NOMO-1 treated with DMSO at 0.1 percent for 48 hours (cell line): Measurements from ENCODE around the gene BGLAP.
A peak's percentile ranks its signal among the peaks of the same experiment; 100 is the strongest.

Experiments
- DNase-seq: peaks from one replicate; lab custom pipeline; 2025; ENCODE audit not compliant: unreplicated experiment; lab: John Stamatoyannopoulos, UW

The BGLAP gene

DNA sequence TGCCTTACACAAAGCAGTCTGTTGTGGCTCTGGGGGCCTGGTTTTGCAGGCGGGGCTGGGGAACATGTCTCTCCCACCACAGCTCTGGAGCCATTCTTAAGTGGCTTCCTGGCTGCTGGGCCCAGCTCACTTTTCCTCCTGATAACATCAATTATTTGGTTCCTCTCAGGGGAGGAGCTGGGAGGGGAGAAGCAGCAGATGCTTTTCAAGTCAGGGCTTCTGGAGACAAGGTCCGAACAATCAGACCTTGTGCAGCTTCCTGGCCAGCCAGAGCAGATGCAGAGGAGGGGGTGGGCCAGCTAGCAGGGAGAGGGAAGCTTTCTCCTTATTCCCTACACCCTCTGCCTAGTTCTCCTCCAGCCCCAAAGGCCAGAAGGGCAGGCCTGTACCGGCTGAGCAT lies 9.5 kb downstream of the BGLAP start:
- no peak for DNase-seq

DNA sequence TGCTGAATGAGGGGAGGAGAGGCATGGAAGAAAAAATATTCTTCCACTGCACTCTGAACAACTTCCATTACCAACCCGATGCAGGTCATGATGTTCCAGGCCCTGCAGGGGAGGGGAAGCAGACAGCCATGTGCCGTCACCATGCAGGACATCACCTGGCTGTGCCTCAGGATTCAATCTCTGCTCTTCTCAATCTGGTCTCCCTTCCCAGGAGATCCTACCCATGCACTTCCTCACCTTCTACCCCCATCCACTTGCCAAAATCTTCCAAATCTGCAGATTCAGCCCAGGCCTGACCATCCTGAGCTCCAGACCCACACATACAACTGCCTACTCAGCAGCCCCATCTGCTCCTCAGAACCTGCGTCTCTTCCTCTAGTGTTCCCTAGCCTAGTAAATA lies 11.7 kb downstream of the BGLAP start:
- DNase-seq = no peak

DNA sequence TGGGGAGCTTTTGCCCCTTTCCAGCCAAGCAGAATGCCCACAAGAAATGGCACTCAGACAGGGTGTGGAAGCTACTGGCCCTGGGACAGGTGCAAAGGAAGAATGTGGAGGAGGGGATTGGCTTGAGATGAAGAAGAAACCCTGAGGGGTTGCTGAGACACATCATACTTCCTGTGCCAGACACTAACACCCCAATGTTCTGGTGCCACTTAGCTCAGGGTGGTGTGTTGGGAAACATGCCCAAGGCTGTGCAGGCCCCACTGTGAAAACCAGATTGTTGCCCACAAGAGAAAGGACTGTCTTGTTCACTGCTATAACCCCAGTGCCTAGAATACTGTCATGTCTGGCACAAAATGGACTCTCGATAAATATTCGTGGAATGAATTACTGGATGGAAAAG lies 15.7 kb downstream of the BGLAP start:
- no peak for DNase-seq

DNA sequence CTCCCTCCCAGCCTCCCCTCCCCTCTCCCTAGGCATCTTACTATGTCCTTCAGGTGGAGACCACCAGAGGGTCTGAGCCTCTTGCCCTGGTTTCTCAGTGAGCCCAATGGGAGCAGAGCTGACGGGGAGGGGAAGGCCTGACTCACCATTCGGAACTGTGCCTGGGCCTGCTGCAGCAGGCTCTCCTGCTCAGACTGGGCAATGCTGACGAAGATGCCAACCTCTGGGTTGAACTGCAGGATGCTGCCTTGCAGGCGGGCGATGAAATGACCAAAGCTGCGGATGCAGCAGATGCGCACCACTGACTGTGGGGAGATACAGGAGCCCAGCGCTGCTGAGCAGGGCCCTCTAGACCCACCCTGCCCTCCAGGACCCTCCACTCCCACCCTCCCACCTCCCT lies 16.9 kb downstream of the BGLAP start:
- DNase-seq = no peak

DNA sequence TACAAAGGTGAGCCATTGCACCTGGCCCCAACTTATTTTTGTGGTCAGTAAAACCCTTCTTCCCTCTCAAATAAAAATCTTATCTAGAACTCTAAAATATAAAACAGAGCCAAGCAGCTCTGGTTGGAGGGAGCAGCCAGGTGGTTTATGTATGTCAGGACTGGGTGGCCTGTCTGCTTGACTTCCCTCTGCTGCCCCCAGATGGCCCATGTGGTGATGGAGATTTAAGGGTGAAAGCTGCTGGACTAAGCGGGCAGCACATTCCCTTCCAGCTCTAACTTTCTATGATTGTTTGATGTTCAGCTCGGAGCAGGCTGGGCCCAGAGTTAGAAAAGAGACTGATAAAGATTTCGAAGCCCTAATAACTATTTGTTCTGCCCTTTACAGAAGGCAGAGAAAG lies 17.8 kb downstream of the BGLAP start:
- no peak for DNase-seq

DNA sequence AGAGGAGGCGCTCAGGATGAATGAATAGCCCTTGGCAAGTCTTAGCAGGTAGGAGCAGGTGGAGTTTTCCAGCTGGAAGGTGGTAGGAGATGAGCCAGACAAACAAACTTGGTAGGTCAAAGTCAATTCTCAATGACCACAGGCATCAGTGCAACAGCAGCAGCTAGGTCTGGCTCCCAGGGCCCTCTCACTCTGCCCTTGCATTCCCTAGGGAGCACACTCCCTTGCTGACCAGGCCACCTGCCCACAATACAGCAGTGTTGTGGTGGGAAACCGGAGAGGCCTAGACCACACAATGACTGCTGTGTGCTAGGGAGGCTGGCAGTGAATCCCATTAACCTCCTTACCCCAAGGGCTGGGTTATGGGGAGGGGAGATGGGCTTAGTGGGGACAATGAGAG lies 18.9 kb downstream of the BGLAP start:
- DNase-seq = no peak

DNA sequence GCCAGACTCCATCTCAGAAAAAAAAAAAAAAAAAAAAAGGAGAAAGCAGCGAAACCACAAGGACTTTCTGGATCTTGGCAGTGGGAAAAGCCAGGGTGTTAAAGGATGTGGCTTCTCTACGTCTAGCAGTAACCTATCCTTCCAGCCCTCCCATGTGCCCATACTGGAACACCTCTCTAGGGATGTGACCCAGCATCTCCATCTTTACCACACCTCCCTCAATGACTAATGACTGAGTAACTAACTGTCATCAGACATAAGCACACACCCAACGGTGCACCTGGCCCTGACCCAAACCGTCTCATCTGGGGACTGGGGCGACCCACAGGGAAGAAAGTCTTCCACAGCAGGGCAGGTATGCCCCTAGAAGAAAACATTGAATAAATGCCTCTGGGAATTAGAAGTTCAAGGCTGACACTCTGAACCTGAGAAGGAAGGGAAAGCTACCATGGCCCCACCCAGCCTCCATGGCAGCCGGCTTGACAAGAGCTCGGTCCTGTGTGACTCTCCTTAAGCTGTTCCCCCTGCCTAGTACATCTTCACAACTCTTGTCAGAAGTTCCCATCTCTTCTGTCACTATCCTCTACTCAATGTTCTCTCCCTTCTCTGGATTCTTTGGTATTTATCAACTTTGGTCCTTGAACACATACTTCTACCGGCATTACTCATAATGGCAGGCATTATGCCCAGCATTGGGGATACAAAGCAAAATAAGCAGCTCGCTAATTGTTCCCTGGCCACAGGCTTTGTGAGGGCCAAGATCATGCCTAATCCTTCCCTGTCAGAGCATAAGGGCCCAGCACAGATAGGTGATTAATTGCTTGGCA lies 20.7 kb downstream of the BGLAP start:
- DNase-seq = no peak

DNA sequence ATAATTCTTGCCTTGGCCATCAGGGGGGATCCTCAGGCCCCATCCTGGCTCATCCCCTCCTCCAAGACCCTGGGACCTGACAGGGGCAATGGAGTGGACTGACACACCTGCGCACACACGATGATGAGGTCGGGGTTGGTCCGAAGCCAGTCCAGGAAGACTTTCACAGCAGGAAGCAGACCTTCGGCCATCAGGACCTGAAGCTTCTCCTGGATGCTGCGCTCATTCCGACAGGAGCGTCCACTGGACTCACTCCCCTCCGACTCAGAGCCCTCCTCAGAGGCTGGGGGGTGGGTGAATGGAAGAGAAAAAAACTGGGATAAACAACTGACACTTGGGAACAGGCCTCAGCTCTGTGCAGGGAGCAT lies 21.3 kb downstream of the BGLAP start:
- DNase-seq = no peak

DNA sequence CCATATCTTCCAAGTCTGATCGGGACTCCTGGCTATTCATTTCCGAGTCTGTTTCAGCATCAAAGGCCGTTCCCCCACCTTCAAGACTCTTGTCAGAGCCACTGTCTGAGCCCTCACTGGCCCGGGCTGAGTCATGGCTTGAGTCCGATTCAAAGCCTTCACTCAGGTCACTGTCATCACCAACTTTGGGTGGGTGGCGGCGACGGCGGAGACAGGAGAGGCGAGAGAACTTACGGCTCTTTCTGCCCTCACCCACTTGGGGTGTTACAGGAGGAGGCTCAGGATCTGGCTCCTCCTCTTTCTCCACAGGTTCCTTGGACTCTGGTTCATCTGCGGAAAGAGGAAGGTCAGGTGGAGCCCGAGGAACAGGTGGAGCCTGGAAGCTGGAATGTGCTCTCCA lies 24.1 kb downstream of the BGLAP start:
- no peak for DNase-seq

DNA sequence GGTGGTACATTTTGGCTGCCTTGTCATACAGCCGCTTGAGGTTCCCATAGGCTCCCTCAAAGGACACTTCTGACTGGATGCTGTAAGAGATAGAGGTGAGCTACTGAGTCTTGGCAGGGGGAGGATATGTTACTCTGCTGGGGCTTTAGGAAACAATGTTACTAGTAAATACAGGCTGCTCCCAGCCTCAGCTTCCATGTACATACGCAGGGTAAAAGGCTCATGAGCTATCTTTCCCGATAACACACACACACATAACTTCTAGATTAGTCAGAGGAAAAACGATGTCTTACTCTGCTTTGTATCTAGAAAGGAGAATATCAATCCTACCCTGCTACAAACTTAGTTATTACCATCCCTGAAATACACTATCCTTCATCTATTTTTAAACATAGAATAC lies 26.4 kb downstream of the BGLAP start:
- no peak for DNase-seq

DNA sequence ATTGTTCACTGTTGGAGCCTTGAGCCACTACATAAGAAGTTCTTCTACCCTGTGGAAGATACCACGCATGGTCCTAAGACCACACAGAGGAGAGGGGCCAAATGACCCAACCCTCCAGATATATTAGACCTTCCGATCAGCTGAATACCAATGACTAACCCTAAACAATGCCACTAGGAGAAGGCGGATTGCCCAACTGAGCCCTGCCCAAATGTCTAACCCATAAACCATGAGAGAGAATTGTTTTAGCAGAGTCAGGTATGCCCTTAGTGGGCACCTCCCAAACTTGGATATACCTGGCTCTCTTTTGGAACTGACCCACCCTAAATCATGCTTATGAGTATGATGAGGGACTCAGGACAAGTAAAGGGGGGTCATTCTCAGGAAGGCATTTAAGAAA lies 28.3 kb downstream of the BGLAP start:
- no peak for DNase-seq

DNA sequence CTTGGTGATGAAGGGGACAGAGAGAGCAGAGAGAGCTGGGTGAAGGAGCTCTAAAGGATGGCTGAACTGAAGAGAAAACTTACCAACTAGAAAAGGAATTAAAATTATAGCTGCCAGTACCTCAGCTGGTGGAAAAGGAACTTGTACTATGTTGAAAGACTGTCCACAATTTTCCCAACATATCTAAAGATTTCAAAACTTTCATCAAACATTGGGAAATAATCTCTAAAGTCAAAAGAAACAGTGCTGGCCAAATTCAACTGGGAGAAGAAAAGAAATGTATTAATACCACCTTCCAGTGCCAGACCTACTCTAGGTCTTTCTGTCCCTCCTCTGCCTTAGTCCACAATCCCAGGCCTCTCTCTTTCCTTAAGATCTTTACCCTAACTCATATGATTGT lies 34.5 kb downstream of the BGLAP start:
- DNase-seq = peak; percentile 77

DNA sequence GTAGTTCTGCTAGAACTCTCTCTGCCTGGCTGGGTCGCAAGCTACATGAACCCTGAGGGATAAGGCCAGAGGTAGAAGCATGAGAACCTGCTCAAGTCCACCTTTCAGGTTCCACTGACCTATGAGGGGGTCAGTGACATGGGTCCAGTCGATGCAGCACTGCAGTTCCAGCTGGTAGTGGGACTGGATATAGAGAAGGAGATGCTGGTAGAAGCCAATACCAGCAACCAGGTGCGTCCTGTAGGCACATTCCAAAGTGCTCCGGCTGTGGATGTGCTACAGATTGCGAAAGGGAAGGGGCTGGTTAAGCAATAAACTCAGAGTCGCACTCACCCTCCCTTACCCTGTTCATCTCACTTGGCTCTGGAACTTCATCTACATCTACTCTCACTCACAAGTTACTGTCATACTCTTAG lies 35.0 kb downstream of the BGLAP start:
- DNase-seq = peak; percentile 61

DNA sequence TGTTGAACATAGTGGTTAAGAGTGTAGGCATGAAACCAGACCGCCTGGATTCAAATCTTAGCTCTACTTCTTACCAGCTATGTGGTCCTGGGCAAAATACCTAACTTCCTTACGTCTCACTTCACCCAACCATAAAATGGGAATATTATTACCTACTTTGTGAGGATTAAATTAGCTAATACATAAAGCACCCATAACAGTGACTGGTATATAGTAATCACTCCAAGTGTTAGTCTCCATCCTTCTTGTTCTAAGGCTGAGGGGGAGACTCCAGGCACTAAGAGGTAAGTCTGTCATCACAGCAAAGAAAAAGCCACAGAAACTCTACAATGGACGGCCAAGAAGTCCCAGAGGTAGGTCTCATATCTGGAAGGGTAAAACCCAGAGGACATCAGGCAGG lies 37.9 kb downstream of the BGLAP start:
- DNase-seq = no peak

DNA sequence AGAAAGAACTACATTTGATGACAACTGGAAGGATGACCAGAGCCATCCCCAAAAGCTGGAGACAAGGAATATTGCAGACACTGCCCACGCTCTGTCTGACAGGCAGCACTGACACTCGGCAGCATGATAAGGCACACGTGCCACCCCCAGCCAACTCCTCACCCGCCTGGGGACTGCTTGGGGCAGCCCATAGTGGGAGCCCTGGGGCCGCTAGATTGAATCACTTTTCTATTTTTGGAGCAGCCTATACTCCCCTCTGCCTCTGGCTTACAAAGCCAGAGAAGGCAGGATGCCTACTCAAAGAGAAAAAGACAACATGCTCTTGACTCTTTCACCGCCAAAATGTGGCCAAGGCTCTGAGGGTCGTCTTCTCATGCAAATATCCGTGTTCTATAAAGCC lies 39.3 kb downstream of the BGLAP start:
- DNase-seq = peak; percentile 44

DNA sequence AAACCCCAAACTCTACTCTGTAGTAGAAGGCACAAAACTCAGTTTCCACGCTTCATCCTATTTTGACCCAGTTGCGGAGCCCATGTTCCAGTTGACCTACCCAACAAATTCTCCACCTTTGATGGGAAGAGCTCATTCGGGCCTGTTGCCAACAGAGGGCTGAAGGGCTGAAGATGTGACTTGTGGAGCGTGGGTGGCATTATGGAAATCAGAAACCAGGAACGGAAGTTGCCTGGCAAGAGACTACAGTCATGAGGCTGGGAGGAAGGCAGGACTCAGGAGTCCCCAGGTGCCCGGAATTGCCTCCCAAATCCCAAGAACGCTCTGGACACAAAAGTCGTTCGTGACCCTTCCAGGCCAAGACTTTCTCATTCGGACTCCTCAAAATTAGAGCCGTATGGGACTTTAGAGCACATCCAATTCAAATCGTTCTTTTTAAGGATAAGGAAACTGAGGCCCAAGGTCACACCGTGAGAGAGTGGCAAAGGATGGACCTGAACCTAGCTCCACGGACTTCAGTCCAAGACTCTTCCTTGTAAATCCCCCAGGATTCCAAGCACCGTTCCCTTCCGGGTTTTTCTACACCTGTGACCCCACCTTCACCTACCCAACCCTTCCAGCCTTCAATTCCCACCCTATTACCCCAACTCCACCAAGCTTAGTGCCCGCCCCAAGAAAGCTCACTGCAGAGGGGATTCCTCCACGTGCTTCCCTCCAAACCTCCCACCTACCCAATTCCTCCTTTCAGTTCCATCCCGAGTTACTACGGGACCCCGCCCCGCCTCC lies 39.9 kb downstream of the BGLAP start:
- peak; percentile 4 for DNase-seq

DNA sequence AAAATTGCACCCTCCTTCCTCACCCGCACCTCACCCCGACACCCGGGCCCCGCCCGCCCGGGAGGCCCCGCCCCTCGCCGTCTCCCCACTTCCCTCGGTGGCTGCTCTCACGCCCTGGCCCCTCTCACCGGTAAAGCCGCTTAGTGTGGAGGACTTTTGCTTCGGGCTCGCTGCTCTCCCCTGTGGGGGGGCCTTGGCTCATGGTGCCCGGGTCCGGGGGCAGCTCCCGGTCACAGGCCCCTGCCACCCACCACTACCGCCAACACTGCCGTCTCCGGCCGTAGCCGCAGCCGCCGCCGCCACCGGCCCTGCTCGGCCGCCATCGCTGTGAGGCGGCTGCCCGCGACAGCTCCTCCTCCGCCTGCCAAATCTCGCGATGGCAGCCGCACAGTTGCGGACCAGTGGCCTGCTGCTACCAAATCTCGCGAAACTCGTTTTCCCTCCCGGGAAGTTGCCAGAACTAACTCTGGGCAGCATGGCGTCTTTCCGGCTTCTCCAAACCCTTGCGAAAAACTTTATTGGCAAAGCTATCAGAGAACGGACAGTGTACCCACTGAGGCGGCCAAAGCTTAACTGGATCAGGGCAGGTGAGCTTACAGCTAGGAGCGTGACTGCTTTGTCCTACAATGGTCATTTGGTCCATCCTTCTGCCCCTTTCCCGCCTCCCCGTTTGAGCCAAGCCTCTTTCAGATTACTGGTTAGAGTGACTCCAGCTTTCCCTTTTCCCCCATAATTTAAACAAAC lies 40.7 kb downstream of the BGLAP start, which contains the start of gene SMG5:
SMG5 (minus strand) TSS at position 347 of the 744 bp plus-strand sequence; CDS start at position 202, 145 bp downstream.
- DNase-seq = peak; percentile 96

DNA sequence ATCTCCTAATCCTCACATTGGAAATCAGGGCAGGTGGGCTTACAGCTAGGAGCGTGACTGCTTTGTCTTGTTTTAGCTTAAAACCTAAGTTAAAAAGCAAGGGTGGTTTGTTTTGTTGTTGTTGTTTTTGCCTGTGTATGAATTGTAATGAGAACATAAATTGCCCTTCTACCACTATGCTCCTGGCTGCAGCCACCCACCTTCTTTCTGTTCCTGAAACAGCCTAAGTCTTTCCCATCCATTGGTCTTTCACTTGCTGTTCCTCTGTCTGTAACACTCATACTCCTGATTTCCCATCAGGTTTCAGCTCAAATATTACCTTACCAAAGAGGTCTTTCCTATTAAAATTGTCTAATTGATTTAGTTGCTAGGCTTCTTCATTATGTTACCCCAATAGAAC lies 41.5 kb downstream of the BGLAP start:
- DNase-seq = no peak

DNA sequence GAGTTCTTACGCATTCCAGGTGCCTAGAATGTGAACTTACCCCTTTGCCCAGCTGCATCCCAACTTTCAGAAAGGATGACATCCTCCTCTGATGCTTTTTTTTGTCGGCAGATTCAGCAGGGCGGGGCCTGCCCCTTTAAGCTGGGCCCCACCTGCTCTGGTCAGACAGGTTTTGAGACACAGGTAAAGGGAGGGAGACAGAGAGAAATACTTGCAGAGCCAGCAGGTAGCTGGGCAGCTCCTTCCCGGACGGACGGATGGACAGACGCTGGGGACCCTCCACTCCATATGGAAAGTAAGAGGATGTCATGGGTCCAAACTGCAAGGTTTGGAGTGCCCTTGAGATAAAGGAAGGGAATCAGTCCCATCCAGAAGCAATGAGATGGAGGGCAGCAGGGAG lies 42.1 kb downstream of the BGLAP start, which contains the start of gene TMEM79:
TMEM79 (plus strand) TSS at position 214 of the 400 bp plus-strand sequence. CDS start 902 bp downstream, outside the sequence.
- DNase-seq = no peak

DNA sequence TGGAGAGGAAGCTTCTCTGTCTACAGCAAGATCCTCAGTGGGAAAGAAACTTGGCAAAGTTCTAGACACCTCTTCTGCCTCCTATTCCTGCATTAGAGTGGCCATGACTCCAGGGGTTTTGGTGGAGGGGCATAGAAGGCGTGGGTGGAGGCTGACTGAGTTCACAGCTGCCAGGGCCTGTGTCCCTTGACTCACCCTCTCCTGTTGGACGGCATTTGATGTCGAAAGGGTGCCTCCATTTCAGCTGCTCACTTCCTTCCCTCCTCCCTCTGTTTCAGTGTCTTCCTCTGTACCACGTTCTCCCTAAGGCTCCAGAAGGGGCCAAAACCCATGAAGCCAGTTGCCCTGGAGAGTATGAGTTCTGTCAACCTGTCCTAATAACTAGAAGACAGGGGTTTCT lies 42.8 kb downstream of the BGLAP start:
- DNase-seq = no peak

DNA sequence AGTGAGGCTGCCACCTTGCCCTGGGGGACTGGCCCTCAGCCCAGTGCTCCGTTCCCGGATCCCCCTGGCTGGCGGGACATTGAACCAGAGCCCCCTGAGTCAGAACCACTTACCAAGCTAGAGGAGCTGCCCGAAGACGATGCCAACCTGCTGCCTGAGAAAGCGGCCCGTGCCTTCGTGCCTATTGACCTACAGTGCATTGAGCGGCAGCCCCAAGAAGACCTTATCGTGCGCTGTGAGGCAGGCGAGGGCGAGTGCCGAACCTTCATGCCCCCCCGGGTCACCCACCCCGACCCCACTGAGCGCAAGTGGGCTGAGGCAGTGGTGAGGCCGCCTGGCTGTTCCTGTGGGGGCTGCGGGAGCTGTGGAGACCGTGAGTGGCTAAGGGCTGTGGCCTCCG lies 43.5 kb downstream of the BGLAP start:
- DNase-seq = no peak

DNA sequence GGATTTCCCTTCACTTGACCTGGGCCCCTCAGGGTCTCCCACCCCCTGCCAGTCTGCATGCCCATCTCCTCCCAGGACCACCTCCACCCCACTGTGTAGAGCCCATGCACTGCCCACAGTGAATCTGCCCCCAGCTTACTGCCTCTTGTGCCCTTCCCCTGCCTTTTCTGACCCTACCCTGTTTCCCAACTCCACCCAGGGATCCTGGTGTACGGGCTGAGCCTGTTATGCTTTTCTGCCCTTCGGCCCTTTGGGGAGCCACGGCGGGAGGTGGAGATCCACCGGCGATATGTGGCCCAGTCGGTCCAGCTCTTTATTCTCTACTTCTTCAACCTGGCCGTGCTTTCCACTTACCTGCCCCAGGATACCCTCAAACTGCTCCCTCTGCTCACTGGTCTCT lies 44.1 kb downstream of the BGLAP start:
- no peak for DNase-seq
